ENCODE results near the gene FAXDC2. TPM values are rescaled to one million over a fixed set of nuclear protein-coding genes. Genes with fewer than 3 reads are reported as not detected.

The FAXDC2 gene
- total and polyA plus RNA-seq, 2 donors from 2014 or later, result 14.1 to 18.3 TPM

DNA sequence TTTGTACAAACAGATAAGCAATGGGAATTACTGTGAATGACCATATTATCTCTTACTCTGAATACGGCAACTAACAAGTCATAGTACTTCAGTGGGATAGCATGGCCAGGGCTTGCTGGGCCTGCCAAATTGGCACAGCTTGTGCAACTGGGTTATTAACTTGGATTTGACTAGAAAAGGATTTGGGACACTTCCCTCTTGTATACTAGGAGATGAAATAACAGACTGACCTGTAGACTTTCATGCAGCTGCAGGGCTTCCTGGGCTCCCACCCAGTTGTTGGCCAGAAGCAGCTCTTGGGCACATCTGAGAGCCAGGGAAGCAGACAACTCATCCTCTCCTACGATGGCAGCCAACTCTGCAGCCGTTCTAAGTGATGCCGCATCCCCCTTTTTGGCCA lies 47.8 kb upstream of the FAXDC2 start:
- H3K4me3 ChIP-seq (ENCODE audit: low read length in 3 of 3), result no peak overlapping the region
- H3K27ac ChIP-seq (ENCODE audit: low read depth in 2 of 2, low read length in 2 of 2), result no peak overlapping the region
- no peak overlapping the region for H3K9ac ChIP-seq (ENCODE audit: low read length in 3 of 3)

DNA sequence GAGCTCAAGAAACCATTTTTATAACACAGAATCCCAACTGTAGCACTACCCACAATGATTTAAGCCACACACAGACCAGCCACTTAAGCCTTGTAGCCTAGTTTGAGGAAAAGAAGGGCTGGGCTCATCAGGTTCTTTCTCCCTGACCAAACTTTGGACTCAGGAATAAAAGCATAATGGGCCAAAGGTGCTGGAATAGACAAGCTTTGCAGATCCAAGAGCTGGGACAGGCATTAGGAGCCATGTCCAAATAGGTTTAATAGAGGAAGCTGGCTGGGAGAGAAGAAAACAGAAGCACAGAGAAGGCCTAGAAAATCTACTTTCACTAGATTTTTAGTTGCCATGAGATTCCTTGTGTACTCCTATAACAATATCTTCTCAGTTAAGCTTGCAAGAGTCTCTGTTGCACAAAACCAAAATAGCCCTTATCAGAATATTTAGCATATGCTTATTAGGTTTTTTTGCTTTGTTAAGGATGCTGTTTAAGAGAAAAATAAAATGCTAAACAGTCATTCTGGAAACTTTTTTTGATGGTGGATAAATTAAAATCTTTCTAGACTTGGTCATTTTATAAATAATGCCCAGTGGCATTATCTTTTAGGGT lies 46.3 kb upstream of the FAXDC2 start:
- intact Hi-C loops (cut with DNase I), result no loop called here
- no peaks in the 10 kb centered on the region for H3K9me3 ChIP-seq (ENCODE audit: control insufficient read depth in 2 of 3, insufficient read depth in 1 of 3, low read length in 3 of 3)
- H3K27me3 ChIP-seq (ENCODE audit: control insufficient read depth, insufficient read depth, low read length), result no peaks in the 10 kb centered on the region
- H3K9ac ChIP-seq (ENCODE audit: low read length in 3 of 3), result no peak overlapping the region
- H3K27ac ChIP-seq (ENCODE audit: low read depth in 2 of 2, low read length in 2 of 2), result no peak overlapping the region
- no peak for FAIRE-seq
- DNase-seq, result no peak
- H3K4me3 ChIP-seq (ENCODE audit: low read length in 3 of 3), result no peak overlapping the region
- H3K36me3 ChIP-seq (ENCODE audit: control insufficient read depth in 2 of 3, insufficient read depth in 3 of 3, low read length in 3 of 3), result peaks cover 2 to 52% (median 34%) of the 10 kb centered on the region in 3 donors
- TF ChIP-seq, protein P1, sequence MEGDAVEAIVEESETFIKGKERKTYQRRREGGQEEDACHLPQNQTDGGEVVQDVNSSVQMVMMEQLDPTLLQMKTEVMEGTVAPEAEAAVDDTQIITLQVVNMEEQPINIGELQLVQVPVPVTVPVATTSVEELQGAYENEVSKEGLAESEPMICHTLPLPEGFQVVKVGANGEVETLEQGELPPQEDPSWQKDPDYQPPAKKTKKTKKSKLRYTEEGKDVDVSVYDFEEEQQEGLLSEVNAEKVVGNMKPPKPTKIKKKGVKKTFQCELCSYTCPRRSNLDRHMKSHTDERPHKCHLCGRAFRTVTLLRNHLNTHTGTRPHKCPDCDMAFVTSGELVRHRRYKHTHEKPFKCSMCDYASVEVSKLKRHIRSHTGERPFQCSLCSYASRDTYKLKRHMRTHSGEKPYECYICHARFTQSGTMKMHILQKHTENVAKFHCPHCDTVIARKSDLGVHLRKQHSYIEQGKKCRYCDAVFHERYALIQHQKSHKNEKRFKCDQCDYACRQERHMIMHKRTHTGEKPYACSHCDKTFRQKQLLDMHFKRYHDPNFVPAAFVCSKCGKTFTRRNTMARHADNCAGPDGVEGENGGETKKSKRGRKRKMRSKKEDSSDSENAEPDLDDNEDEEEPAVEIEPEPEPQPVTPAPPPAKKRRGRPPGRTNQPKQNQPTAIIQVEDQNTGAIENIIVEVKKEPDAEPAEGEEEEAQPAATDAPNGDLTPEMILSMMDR (IDR thresholded peaks at IDR 0.05; ENCODE audit: borderline replicate concordance, extremely low read depth, insufficient read depth), result no peak
- no peaks in the 10 kb centered on the region for H3K4me1 ChIP-seq (ENCODE audit: control insufficient read depth in 2 of 3, insufficient read depth in 2 of 3, low read depth in 1 of 3, low read length in 3 of 3)

More for the DNA sequence above, 47.8 kb upstream of the FAXDC2 start:
- intact Hi-C loops (cut with DNase I), result no loop called here
- TF ChIP-seq, protein P1 (IDR thresholded peaks at IDR 0.05; ENCODE audit: borderline replicate concordance, extremely low read depth, insufficient read depth), result no peak
- FAIRE-seq (no peak), DNase-seq (no peak)
- no peaks in the 10 kb centered on the region for H3K4me1 ChIP-seq (ENCODE audit: control insufficient read depth in 2 of 3, insufficient read depth in 2 of 3, low read depth in 1 of 3, low read length in 3 of 3)
- H3K9me3 ChIP-seq (ENCODE audit: control insufficient read depth in 2 of 3, insufficient read depth in 1 of 3, low read length in 3 of 3), result no peaks in the 10 kb centered on the region
- H3K27me3 ChIP-seq (ENCODE audit: control insufficient read depth, insufficient read depth, low read length), result no peaks in the 10 kb centered on the region
- peaks cover 5 to 55% (median 36%) of the 10 kb centered on the region in 3 donors for H3K36me3 ChIP-seq (ENCODE audit: control insufficient read depth in 2 of 3, insufficient read depth in 3 of 3, low read length in 3 of 3)

DNA sequence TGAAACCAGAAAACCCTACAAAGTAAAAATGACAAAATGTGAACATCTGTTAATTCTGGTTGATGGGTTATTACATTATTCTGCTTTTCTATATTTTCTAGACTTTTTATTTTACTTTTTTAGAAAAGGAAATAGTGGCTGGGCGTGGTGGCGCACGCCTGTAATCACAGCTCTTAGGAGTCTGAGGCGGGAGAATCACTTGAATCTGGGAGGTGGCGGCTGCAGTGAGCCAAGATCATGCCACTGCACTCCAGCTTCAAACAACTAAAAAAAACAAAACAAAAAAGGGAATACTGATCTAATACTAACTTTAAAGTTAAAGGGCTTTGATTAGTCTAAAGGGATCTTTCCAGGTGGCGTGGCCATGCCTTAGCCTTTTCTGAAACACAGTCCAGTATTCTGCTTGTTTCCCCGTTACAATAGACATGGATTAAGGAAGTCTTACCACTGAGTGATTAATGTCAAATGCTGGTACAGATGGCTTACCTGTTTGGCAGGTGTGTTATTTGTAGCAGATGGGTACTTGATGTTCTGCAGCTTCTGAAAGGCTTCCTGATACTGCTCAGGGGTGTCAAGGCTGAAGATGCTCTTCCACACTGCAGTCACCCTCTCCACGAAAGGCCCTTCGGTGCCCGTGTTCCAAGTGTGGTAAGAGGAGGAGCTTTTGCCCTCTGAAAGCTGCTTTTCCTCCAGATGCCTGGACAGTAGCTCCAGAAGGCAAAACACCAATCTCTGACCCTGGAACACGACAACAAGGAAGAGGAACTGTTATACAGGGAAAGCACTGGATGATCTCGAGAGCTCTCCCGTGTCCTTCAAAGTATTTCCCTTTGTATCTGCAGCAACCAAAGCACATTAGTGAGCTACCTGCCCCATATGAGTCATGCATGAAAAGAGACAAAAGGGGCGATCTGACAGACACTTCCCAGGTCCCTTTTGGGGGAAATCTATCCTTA lies 45.5 kb upstream of the FAXDC2 start:
- intact Hi-C loops (cut with DNase I), result no loop called here
- TF ChIP-seq, protein P1 (IDR thresholded peaks at IDR 0.05; ENCODE audit: borderline replicate concordance, extremely low read depth, insufficient read depth), result no peak
- no peak for FAIRE-seq
- Histone ChIP-seq H3K27ac (ENCODE audit: low read depth in 2 of 2, low read length in 2 of 2) (no peak overlapping the region), H3K9ac (ENCODE audit: low read length in 3 of 3) (no peak overlapping the region), H3K4me3 (ENCODE audit: low read length in 3 of 3) (no peak overlapping the region), H3K4me1 (ENCODE audit: control insufficient read depth in 2 of 3, insufficient read depth in 2 of 3, low read depth in 1 of 3, low read length in 3 of 3) (no peaks in the 10 kb centered on the region), H3K9me3 (ENCODE audit: control insufficient read depth in 2 of 3, insufficient read depth in 1 of 3, low read length in 3 of 3) (no peaks in the 10 kb centered on the region), H3K27me3 (ENCODE audit: control insufficient read depth, insufficient read depth, low read length) (no peaks in the 10 kb centered on the region), H3K36me3 (ENCODE audit: control insufficient read depth in 2 of 3, insufficient read depth in 3 of 3, low read length in 3 of 3) (peaks cover 2 to 53% (median 36%) of the 10 kb centered on the region in 3 donors)
- no peak for DNase-seq
